ENCODE measurements around the gene MYO6. TPM values are rescaled to one million over a fixed set of nuclear protein-coding genes. Genes with fewer than 3 reads are reported as not detected.

The MYO6 gene
- total and polyA plus RNA-seq, 2 of the 8 experiments (the other 6 are each of a cell fraction or from before 2014, with no cell fraction given), result 8.3 to 21.9 TPM

GRCh38 chr6:75796723-75797122 lies 47.7 kb downstream of the MYO6 start:
- no peak overlapping the region for H4K8ac ChIP-seq (ENCODE audit: extremely low read depth, insufficient read depth, low read length)
- POLR2A ChIA-PET (ENCODE audit: partially characterized antibody), result no interaction called here
- H2BK120ac ChIP-seq (replicated peaks; ENCODE audit: low read depth, low read length), result no peak overlapping the region
- H2AK5ac ChIP-seq (ENCODE audit: low read depth, low read length), result no peak overlapping the region
- FAIRE-seq, result no peak
- H2BK12ac ChIP-seq (ENCODE audit: low read depth, low read length), result no peak overlapping the region
- no peaks in the 10 kb centered on the region for H3K9me3 ChIP-seq (ENCODE audit: insufficient read depth in 2 of 2, low read depth in 1 of 2, low read length in 1 of 2)
- no peaks in the 10 kb centered on the region for H3K36me3 ChIP-seq (ENCODE audit: control insufficient read depth in 2 of 4, insufficient read depth in 4 of 4, low read length in 3 of 4)
- H2BK15ac ChIP-seq (ENCODE audit: low read length), result no peak overlapping the region
- no peak overlapping the region for H3K4me3 ChIP-seq (ENCODE audit: extremely low read depth in 1 of 4, insufficient read depth in 2 of 4, low read depth in 3 of 4, low read length in 4 of 4)
- H3K27me3 ChIP-seq (replicated peaks in 1 of 4; ENCODE audit: control insufficient read depth in 3 of 4, extremely low read depth in 1 of 4, insufficient read depth in 3 of 4, low read length in 3 of 4), result no peaks in the 10 kb centered on the region
- H3K4me1 ChIP-seq (replicated peaks in 1 of 4; ENCODE audit: control insufficient read depth in 3 of 4, insufficient read depth in 4 of 4, low read length in 3 of 4), result peaks cover 2 to 5% (median 3%) of the 10 kb centered on the region in 4 experiments; a peak in 3 of 7 replicates
- H3K56ac ChIP-seq (replicated peaks; ENCODE audit: insufficient read length, low read depth, low read length), result no peak overlapping the region
- H2AFZ ChIP-seq (ENCODE audit: low read length), result no peak overlapping the region
- H3K4ac ChIP-seq (replicated peaks; ENCODE audit: insufficient read length, low read depth, low read length), result no peak overlapping the region
- H3K23me2 ChIP-seq (ENCODE audit: low read depth, low read length), result no peaks in the 10 kb centered on the region
- no peak overlapping the region for H4K91ac ChIP-seq (replicated peaks; ENCODE audit: insufficient read length, low read length)
- no peak for DNase-seq (ENCODE audit: low read depth in 1 of 2, low spot score in 2 of 2)
- WGBS, 2 experiments (ENCODE audit: extremely low coverage in 1 of 2, insufficient coverage in 1 of 2, insufficient read length in 1 of 2, insufficient replicate concordance in 2 of 2, low coverage in 1 of 2, low lambda C conversion rate in 2 of 2, missing lambda C conversion rate in 1 of 2), result 90% methylated on average over 1 of the region's 1 CpG; no CpG with 5 or more reads in 1 of the 2 experiments
- no peak overlapping the region for H3K14ac ChIP-seq (ENCODE audit: insufficient read length)
- H3K79me1 ChIP-seq (ENCODE audit: low read depth, low read length), result no peaks in the 10 kb centered on the region
- no peak overlapping the region for H2BK5ac ChIP-seq (ENCODE audit: low read depth, low read length)
- no peak overlapping the region for H3K9ac ChIP-seq (replicated peaks in 1 of 4; ENCODE audit: extremely low read depth in 1 of 4, low read depth in 3 of 4, low read length in 3 of 4)
- TF ChIP-seq SAP30 (IDR thresholded peaks at IDR 0.05; ENCODE audit: insufficient read depth, insufficient replicate concordance, low read length), result no peak
- TF ChIP-seq POLR2AphosphoS5 (IDR thresholded peaks at IDR 0.05; ENCODE audit: low read depth, low read length), result no peak
- no peak for TF ChIP-seq MAFK (IDR thresholded peaks at IDR 0.05; ENCODE audit: low read depth, low read length)
- TF ChIP-seq SRF (IDR thresholded peaks at IDR 0.05; ENCODE audit: low read depth, low read length), result no peak
- no peaks in the 10 kb centered on the region for H4K20me1 ChIP-seq (replicated peaks in 1 of 2; ENCODE audit: control insufficient read depth in 1 of 2, insufficient read depth in 2 of 2, low read length in 2 of 2)
- H3K18ac ChIP-seq (ENCODE audit: extremely low read depth, low read length), result no peak overlapping the region
- no peak overlapping the region for H2BK20ac ChIP-seq (ENCODE audit: low read length)
- H3K27ac ChIP-seq (ENCODE audit: low read depth, low read length), result no peak overlapping the region
- no peak overlapping the region for H3K23ac ChIP-seq (ENCODE audit: insufficient read length)
- H3K4me2 ChIP-seq (ENCODE audit: insufficient read depth in 1 of 2, low read depth in 2 of 2, low read length in 2 of 2), result no peak overlapping the region
- no peak overlapping the region for H4K5ac ChIP-seq (ENCODE audit: insufficient read length, low read depth, low read length)
- H3K79me2 ChIP-seq (ENCODE audit: control insufficient read depth in 1 of 2, insufficient read depth in 2 of 2, low read length in 2 of 2), result no peaks in the 10 kb centered on the region
- CTCF ChIA-PET (ENCODE audit: partially characterized antibody), result no interaction called here

Measured in H1 (cell line).